ENCODE measurements around the gene OR8D2. TPM values are rescaled to one million over a fixed set of nuclear protein-coding genes. Genes with fewer than 3 reads are reported as not detected.
A peak's percentile ranks its signal among the peaks of the same experiment; 100 is the strongest.

Gene OR8D2
- total and polyA plus RNA-seq, 2 of the 4 experiments (the other 2 are of a cell fraction), result not detected

GRCh38 chr11:124311269-124311668 lies 8.7 kb downstream of the OR8D2 start:
- H4K91ac ChIP-seq (ENCODE audit: insufficient read depth, low read depth, low read length), result peak overlapping the region; percentile 37
- H4K8ac ChIP-seq (ENCODE audit: low read depth in 2 of 2, low read length in 2 of 2), result peak overlapping the region in 1 of 2 experiments; percentile 12; a peak in 1 of 4 replicates
- H3K4me1 ChIP-seq (ENCODE audit: control insufficient read depth, insufficient read depth, low read length), result peaks cover 2% of the 10 kb centered on the region; the same call in 1 of the 2 replicates
- no CpG with 5 or more reads among the region's 5 CpGs for WGBS, 2 experiments (ENCODE audit: extremely low coverage in 2 of 2, insufficient read length in 1 of 2)
- peak overlapping the region; percentile 32; the same call in 1 of the 2 replicates for H2BK120ac ChIP-seq (ENCODE audit: low read depth, low read length)
- in situ Hi-C loops (cut with MboI; ENCODE audit: low sequenced_read_pairs) (loop anchor here (10.0 kb wide), 1 partner anchor 236 kb away; no protein-coding TSS in a partner anchor), dilution Hi-C loops (cut with HindIII; ENCODE audit: low sequenced_read_pairs, unreplicated experiment) (no loop called here), intact Hi-C loops (cut with micrococcal nuclease) (no loop called here)
- no peak overlapping the region for H3K56ac ChIP-seq (ENCODE audit: extremely low read depth, insufficient read depth, low read length)
- no peak overlapping the region for H2AFZ ChIP-seq (replicated peaks; ENCODE audit: low read length, poor library complexity)
- peak overlapping the region; percentile 71 for H2BK20ac ChIP-seq (ENCODE audit: low read depth, low read length)
- no peaks in the 10 kb centered on the region for H3K9me3 ChIP-seq (ENCODE audit: control insufficient read depth, insufficient read depth, low read length)
- ChIA-PET CTCF (no interaction called here), POLR2A (ENCODE audit: unreplicated experiment) (no interaction called here)
- no peaks in the 10 kb centered on the region for H3K27me3 ChIP-seq (ENCODE audit: control insufficient read depth, insufficient read depth, low read length)
- DNase-seq, result no peak
- H2BK5ac ChIP-seq (ENCODE audit: low read depth, low read length, poor library complexity, severe bottlenecking), result no peak overlapping the region
- no peak overlapping the region for H3K9ac ChIP-seq (ENCODE audit: low read depth, low read length)
- no peaks in the 10 kb centered on the region for H3K36me3 ChIP-seq (ENCODE audit: control insufficient read depth, insufficient read depth, low read length)
- no peak overlapping the region for H3K4me3 ChIP-seq (ENCODE audit: insufficient read depth, low read depth, low read length)
- TF ChIP-seq USF2 (IDR thresholded peaks at IDR 0.05; ENCODE audit: low read depth, low read length) (no peak), RAD21 (IDR thresholded peaks at IDR 0.05; ENCODE audit: low read length) (no peak), MAFK (IDR thresholded peaks at IDR 0.05; ENCODE audit: low read depth, low read length) (no peak), ELK1 (IDR thresholded peaks at IDR 0.05; ENCODE audit: borderline replicate concordance, low read depth, low read length) (no peak), MXI1 (IDR thresholded peaks at IDR 0.05; ENCODE audit: borderline replicate concordance, low read depth, low read length) (no peak), RCOR1 (IDR thresholded peaks at IDR 0.05; ENCODE audit: insufficient replicate concordance, low read length) (no peak), SMC3 (IDR thresholded peaks at IDR 0.05; ENCODE audit: low read depth, low read length) (no peak)
- TF ChIP-seq, protein P1, sequence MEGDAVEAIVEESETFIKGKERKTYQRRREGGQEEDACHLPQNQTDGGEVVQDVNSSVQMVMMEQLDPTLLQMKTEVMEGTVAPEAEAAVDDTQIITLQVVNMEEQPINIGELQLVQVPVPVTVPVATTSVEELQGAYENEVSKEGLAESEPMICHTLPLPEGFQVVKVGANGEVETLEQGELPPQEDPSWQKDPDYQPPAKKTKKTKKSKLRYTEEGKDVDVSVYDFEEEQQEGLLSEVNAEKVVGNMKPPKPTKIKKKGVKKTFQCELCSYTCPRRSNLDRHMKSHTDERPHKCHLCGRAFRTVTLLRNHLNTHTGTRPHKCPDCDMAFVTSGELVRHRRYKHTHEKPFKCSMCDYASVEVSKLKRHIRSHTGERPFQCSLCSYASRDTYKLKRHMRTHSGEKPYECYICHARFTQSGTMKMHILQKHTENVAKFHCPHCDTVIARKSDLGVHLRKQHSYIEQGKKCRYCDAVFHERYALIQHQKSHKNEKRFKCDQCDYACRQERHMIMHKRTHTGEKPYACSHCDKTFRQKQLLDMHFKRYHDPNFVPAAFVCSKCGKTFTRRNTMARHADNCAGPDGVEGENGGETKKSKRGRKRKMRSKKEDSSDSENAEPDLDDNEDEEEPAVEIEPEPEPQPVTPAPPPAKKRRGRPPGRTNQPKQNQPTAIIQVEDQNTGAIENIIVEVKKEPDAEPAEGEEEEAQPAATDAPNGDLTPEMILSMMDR (conservative IDR thresholded peaks at IDR 0.05; ENCODE audit: low read depth, low read length), result no peak
- no peak overlapping the region for H2AK9ac ChIP-seq (replicated peaks; ENCODE audit: low read depth, low read length, poor library complexity)
- H3K27ac ChIP-seq (ENCODE audit: insufficient read depth, low read length), result no peak overlapping the region
- H3K18ac ChIP-seq (ENCODE audit: low read depth, low read length), result peak overlapping the region; percentile 11; the same call in 1 of the 2 replicates
- H3K23ac ChIP-seq (ENCODE audit: low read depth, low read length), result no peak overlapping the region
- no peaks in the 10 kb centered on the region for H3K9me1 ChIP-seq (ENCODE audit: insufficient read depth, low read length)
- no peaks in the 10 kb centered on the region for H3K79me1 ChIP-seq (ENCODE audit: low read depth in 1 of 2, low read length in 2 of 2)
- H2AK5ac ChIP-seq (ENCODE audit: low read depth, low read length), result peak overlapping the region; percentile 26; the same call in 1 of the 2 replicates
- H3K4me2 ChIP-seq (ENCODE audit: low read depth, low read length), result no peak overlapping the region
- H3K14ac ChIP-seq (replicated peaks; ENCODE audit: low read depth, low read length), result no peak overlapping the region
- no peaks in the 10 kb centered on the region for H4K20me1 ChIP-seq (ENCODE audit: insufficient read depth, low read length)
- H4K5ac ChIP-seq (ENCODE audit: low read depth, low read length), result no peak overlapping the region
- no peak for ATAC-seq (ENCODE audit: low read depth)
- peak overlapping the region; percentile 19; the same call in 1 of the 2 replicates for H3K4ac ChIP-seq (ENCODE audit: low read depth, low read length)
- H2BK15ac ChIP-seq (ENCODE audit: low read depth, low read length), result peak overlapping the region; percentile 76; the same call in 2 of the 3 replicates
- BruUV-seq (replicated peaks), result no TSS peak

Measured in IMR-90 (cell line).